HCT116 (cell line): Measurements from ENCODE around the gene SCRN2. TPM values are rescaled to one million over a fixed set of nuclear protein-coding genes. Genes with fewer than 3 reads are reported as not detected.

ENCODE experiments used
- ATAC-seq: fragments of 200-7000 bp; cut with Tn5 transposase; 2 replicates; pipeline ENCODE4 v1.9.1; 2020; ENCODE audit warnings: mild to moderate bottlenecking, moderate library complexity
- BruUV-seq: library from RNA; stranded (reverse); fragments of 400-500 nt; replicated peaks from 2 replicates; lab custom pipeline; 2021; lab: Mats Ljungman, UMichigan
- CTCF ChIA-PET: fragments of 300-600 bp; sonication (Branson Sonifier 250); formaldehyde crosslinking; loops from one replicate; lab custom pipeline; 2021; ENCODE audit warnings: antibody characterized with exemption; lab: Charles Lee
- POLR2A ChIA-PET: fragments of 300-600, 350-600 bp; sonication (Branson Sonifier 250); formaldehyde crosslinking; loops from one replicate; lab custom pipeline; 2021; ENCODE audit warnings: antibody characterized with exemption; lab: Charles Lee
- RAD21 ChIA-PET, 2 experiments: fragments of 300-600 bp; sonication (Branson Sonifier 250); formaldehyde crosslinking; loops; one replicate each; lab custom pipeline; 2023; ENCODE audit warnings: low total read pairs in 2 of 2; ENCODE audit not compliant: uncharacterized antibody in 2 of 2, unreplicated experiment in 2 of 2, low non-redundant PET in 1 of 2; lab: Charles Lee
- DNase-seq: peaks from one replicate; pipeline ENCODE4 v3.0.0-alpha.2; 2010; ENCODE audit warnings: low read depth, low spot score
- H2AFZ ChIP-seq: fragments of 200-600 bp; shearing (Covaris generic), sonication (generic); 2 replicates; pipeline ENCODE4 v1.6.1; 2017; ENCODE audit warnings: low read depth, mixed run types, mixed read lengths, antibody characterized with exemption, low read length; ENCODE audit not compliant: poor library complexity, severe bottlenecking
- H3K27ac ChIP-seq: 2 replicates; pipeline ENCODE4 v1.5.1; 2012; ENCODE audit warnings: low read depth, low read length
- H3K27me3 ChIP-seq: fragments of 200-600 bp; sonication (generic); 2 replicates; pipeline ENCODE4 v1.6.1; 2016; ENCODE audit warnings: mixed run types, low read length, mixed read lengths; ENCODE audit not compliant: insufficient read depth
- H3K36me3 ChIP-seq, 2 experiments: fragments of 200-500 bp in 1 of 2; fragments of 200-600 bp in 1 of 2; sonication (Bioruptor generic) in 1 of 2; sonication (generic) in 1 of 2; 2 replicates each; pipeline versions ENCODE4 v1.5.1 to v1.6.1; 2014 to 2016; ENCODE audit warnings: low read length in 2 of 2, inconsistent platforms in 1 of 2, mixed read lengths in 1 of 2, mixed run types in 1 of 2; ENCODE audit not compliant: insufficient read depth in 2 of 2, control insufficient read depth in 1 of 2
- H3K4me1 ChIP-seq, 2 experiments: fragments of 200-600 bp in 1 of 2; sonication (generic) in 1 of 2; 2 replicates each; pipeline versions ENCODE4 v1.5.1 to v1.6.1; 2012 to 2017; ENCODE audit warnings: low read length in 2 of 2, inconsistent platforms in 1 of 2, mild to moderate bottlenecking in 1 of 2, mixed read lengths in 1 of 2, mixed run types in 1 of 2, moderate library complexity in 1 of 2; ENCODE audit not compliant: insufficient read depth in 2 of 2, control insufficient read depth in 1 of 2
- H3K4me2 ChIP-seq: fragments of 200-600 bp; sonication (generic); 2 replicates; pipeline ENCODE4 v1.6.1; 2017; ENCODE audit warnings: mixed run types, low read length, mixed read lengths
- H3K4me3 ChIP-seq, 2 experiments: fragments of 200-600 bp in 1 of 2; sonication (generic) in 1 of 2; replicated peaks in 1 of 2; 2 replicates each; pipeline ENCODE4 v1.5.1; 2011 to 2016; ENCODE audit warnings: low read length in 2 of 2, control low read depth in 1 of 2, low read depth in 1 of 2, mild to moderate bottlenecking in 1 of 2, mixed read lengths in 1 of 2, mixed run types in 1 of 2
- H3K79me2 ChIP-seq: fragments of 200-600 bp; sonication (generic); 2 replicates; pipeline ENCODE4 v1.6.1; 2017; ENCODE audit warnings: mild to moderate bottlenecking, mixed run types, low read length, moderate library complexity, mixed read lengths; ENCODE audit not compliant: insufficient read depth
- H3K9ac ChIP-seq: fragments of 200-600 bp; sonication (generic); 2 replicates; pipeline ENCODE4 v1.6.1; 2016; ENCODE audit warnings: low read length, mixed read lengths
- H3K9me2 ChIP-seq: fragments of 200-600 bp; sonication (generic), shearing (Covaris generic); 2 replicates; pipeline ENCODE4 v1.6.1; 2017; ENCODE audit warnings: mixed run types, mild to moderate bottlenecking, moderate library complexity; ENCODE audit not compliant: insufficient read depth
- H3K9me3 ChIP-seq, 2 experiments: fragments of 200-500 bp in 1 of 2; fragments of 200-600 bp in 1 of 2; sonication (Bioruptor generic) in 1 of 2; sonication (generic) in 1 of 2; 2 replicates each; pipeline ENCODE4 v1.6.1; 2014 to 2017; ENCODE audit warnings: low read length in 2 of 2, mixed read lengths in 2 of 2, inconsistent platforms in 1 of 2, low read depth in 1 of 2, mild to moderate bottlenecking in 1 of 2, mixed run types in 1 of 2, moderate library complexity in 1 of 2; ENCODE audit not compliant: control insufficient read depth in 1 of 2, insufficient read depth in 1 of 2
- H4K20me1 ChIP-seq: fragments of 200-600 bp; sonication (generic), shearing (Covaris generic); 2 replicates; pipeline ENCODE4 v1.6.1; 2017; ENCODE audit warnings: mixed run types, mild to moderate bottlenecking, moderate library complexity; ENCODE audit not compliant: insufficient read depth
- MAX ChIP-seq: IDR thresholded peaks from 2 replicates; pipeline ENCODE4 v1.6.1; 2012
- intact Hi-C: fragments of 100-400 bp; cut with micrococcal nuclease; formaldehyde crosslinking; loops from 2 replicates; pipeline ENCODE4 v1.10.0; 2022
- total RNA-seq: library from RNA; stranded (reverse); gene quantifications from one replicate; pipeline ENCODE4 v1.2.1, GENCODE V29; 2021; ENCODE audit not compliant: unreplicated experiment
- TF ChIP-seq, protein P1 (sequence below), 3 experiments: fragments of 200-600 bp in 1 of 3; sonication (generic) in 1 of 3; IDR thresholded peaks in 2 of 3; conservative IDR thresholded peaks in 1 of 3; 2 replicates each; pipeline ENCODE4 v1.5.1; 2012 to 2017; ENCODE audit warnings: low read depth in 2 of 3, low read length in 2 of 3, antibody characterized with exemption in 1 of 3, borderline replicate concordance in 1 of 3, control low read depth in 1 of 3, mild to moderate bottlenecking in 1 of 3, mixed read lengths in 1 of 3, mixed run types in 1 of 3, moderate library complexity in 1 of 3; ENCODE audit not compliant: insufficient read depth in 1 of 3

Gene SCRN2
- total RNA-seq, 1 experiment from 2014 or later: 53.2 TPM

GRCh38 chr17:47801906-47802305 is 39.2 kb downstream of the SCRN2 start:
- H3K4me2 ChIP-seq: no peak overlapping the region
- ATAC-seq: no peak; the same call in 1 of the 2 replicates

More at GRCh38 chr17:47801906-47802305, 39.2 kb downstream of the SCRN2 start:
- ChIA-PET RAD21 (no interaction called here), POLR2A (no interaction called here), CTCF (interaction anchor here (0.7 to 1.4 kb wide), 9 partner anchors 16 to 216 kb away, joined by 3 to 5 read pairs (median 3); partner anchors contain the start of genes CDK5RAP3 and TBKBP1)
- Histone ChIP-seq H3K4me3 (no peak overlapping the region), H3K9me2 (no peaks in the 10 kb centered on the region), H3K4me1 (no peaks in the 10 kb centered on the region), H3K9ac (no peak overlapping the region), H2AFZ (no peak overlapping the region), H3K9me3 (no peaks in the 10 kb centered on the region), H3K36me3 (no peaks in the 10 kb centered on the region), H3K79me2 (no peaks in the 10 kb centered on the region), H3K27ac (no peak overlapping the region), H4K20me1 (no peaks in the 10 kb centered on the region), H3K27me3 (peaks cover 11% of the 10 kb centered on the region; the same call in 1 of the 2 replicates)
- TF ChIP-seq MAX: no peak
- TF ChIP-seq, protein P1, sequence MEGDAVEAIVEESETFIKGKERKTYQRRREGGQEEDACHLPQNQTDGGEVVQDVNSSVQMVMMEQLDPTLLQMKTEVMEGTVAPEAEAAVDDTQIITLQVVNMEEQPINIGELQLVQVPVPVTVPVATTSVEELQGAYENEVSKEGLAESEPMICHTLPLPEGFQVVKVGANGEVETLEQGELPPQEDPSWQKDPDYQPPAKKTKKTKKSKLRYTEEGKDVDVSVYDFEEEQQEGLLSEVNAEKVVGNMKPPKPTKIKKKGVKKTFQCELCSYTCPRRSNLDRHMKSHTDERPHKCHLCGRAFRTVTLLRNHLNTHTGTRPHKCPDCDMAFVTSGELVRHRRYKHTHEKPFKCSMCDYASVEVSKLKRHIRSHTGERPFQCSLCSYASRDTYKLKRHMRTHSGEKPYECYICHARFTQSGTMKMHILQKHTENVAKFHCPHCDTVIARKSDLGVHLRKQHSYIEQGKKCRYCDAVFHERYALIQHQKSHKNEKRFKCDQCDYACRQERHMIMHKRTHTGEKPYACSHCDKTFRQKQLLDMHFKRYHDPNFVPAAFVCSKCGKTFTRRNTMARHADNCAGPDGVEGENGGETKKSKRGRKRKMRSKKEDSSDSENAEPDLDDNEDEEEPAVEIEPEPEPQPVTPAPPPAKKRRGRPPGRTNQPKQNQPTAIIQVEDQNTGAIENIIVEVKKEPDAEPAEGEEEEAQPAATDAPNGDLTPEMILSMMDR (IDR thresholded peaks at IDR 0.05 in 2 of 3, conservative IDR thresholded peaks at IDR 0.05 in 1 of 3; ENCODE audit: borderline replicate concordance in 1 of 3, insufficient read depth in 1 of 3, low read depth in 2 of 3, low read length in 2 of 3): no peak
- BruUV-seq: no TSS peak
- intact Hi-C loops: loop anchor here (1.0 to 5.0 kb wide), 5 partner anchors 26 to 181 kb away; partner anchors contain the start of gene TBX21
- DNase-seq: no peak
